Uterus (tissue), 4 donors: ENCODE measurements around the gene ZSWIM3. TPM values are rescaled to one million over a fixed set of nuclear protein-coding genes. Genes with fewer than 3 reads are reported as not detected.
"Not testable (repeated sequence)": the region's sequence is repeated elsewhere in the genome, so short reads cannot be mapped to it uniquely, and the experiment has no call there.

Experiments
- DNase-seq, 2 donors: peaks; one replicate each; pipeline ENCODE4 v3.0.0-alpha.2; 2019 to 2020
- H3K27ac ChIP-seq, 2 donors: fragments of 200-600 bp; sonication (generic); 1 replicate in 1 of 2; 2 replicates in 1 of 2; pipeline ENCODE4 v1.5.1; 2016 to 2018
- H3K27me3 ChIP-seq, 2 donors: fragments of 200-600 bp; sonication (generic); one replicate each; pipeline ENCODE4 v1.5.1; 2018 to 2019; ENCODE audit warnings: control low read depth in 1 of 2
- H3K36me3 ChIP-seq, 2 donors: fragments of 200-600 bp; sonication (generic); one replicate each; pipeline ENCODE4 v1.5.1; 2019; ENCODE audit warnings: control low read depth in 1 of 2
- H3K4me1 ChIP-seq, 2 donors: fragments of 200-600 bp; sonication (generic); one replicate each; pipeline ENCODE4 v1.5.1; 2018 to 2019; ENCODE audit warnings: control low read depth in 1 of 2
- H3K4me3 ChIP-seq, 2 donors: fragments of 200-600 bp; sonication (generic); 1 replicate in 1 of 2; 2 replicates in 1 of 2; pipeline ENCODE4 v1.5.1; 2018 to 2019; ENCODE audit warnings: mild to moderate bottlenecking in 1 of 2
- H3K9me3 ChIP-seq, 2 donors: fragments of 200-600 bp; sonication (generic); one replicate each; pipeline ENCODE4 v1.5.1; 2019; ENCODE audit warnings: control low read depth in 1 of 2
- POLR2A ChIP-seq, 2 donors: fragments of 450-650 bp; IDR thresholded peaks; one replicate each; pipeline ENCODE4 v1.6.1; 2016; ENCODE audit warnings: antibody characterized with exemption in 2 of 2, mild to moderate bottlenecking in 1 of 2, moderate library complexity in 1 of 2
- intact Hi-C: fragments of 100-400 bp; cut with DNase I; formaldehyde crosslinking; loops from one replicate; pipeline ENCODE4 v1.15.1; 2023; ENCODE audit warnings: low total_unique reads
- total RNA-seq, 4 donors: library from RNA; depleted of rRNA in 3 of 4; stranded (reverse); fragments of >200 nt in 3 of 4; gene quantifications; one replicate each; pipeline versions ENCODE4 v1.1.0 to v1.2.4, GENCODE V29; 2014 to 2023
- TF ChIP-seq, protein P1 (sequence below), 4 experiments: fragments of 200-600 bp in 2 of 4; fragments of 450-650 bp in 2 of 4; sonication (generic) in 2 of 4; IDR thresholded peaks; one replicate each; pipeline ENCODE4 v1.5.1; 2016 to 2019; ENCODE audit warnings: antibody characterized with exemption in 4 of 4, mild to moderate bottlenecking in 2 of 4, moderate library complexity in 1 of 4
- donor health status: DM: yes; HTN: yes; CAD: no.

The ZSWIM3 gene
- total RNA-seq, 4 donors from 2014 or later = 3.1 to 9.2 (median 4.3) TPM

DNA sequence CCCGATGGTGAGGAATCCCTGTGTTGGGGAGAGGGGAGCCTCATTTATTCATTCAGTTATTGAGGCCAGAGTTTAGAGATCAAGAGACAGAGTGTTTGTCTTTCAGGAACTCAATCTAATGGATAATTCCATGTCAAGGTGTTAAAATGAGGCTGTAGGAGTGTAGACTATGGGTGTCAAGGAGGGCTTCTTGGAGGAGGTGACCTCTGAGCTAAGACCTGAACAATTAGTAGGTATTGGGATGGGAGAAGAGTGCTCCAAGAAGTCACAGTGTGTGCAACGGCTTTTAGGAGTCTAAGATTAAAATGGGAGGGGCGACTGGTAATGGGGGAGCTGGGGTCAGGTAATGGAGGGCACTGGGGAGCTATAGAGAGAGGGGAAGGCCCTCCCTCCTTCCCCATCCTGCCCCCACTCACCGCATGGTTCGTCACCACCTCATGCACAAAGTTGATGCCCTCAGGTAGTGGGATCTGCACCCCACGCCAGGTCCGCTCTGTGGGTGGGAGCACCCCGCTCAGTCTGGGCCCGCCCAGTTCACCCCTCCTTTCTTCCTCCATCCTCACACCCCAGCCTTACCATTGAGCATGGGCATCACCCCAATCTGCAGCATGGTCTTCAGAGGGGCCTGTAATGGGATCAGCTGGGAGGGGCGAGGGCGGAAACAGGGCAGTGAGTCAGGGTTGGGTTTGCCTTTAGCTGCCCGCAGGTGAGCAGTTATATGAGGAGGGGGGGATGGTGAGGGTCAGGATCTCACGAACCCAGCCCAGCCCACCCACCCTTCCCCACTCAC is 41.8 kb downstream of the ZSWIM3 start:
- no peak overlapping the region for H3K4me3 ChIP-seq
- TF ChIP-seq POLR2A (IDR thresholded peaks at IDR 0.05) = no peak
- TF ChIP-seq, protein P1, sequence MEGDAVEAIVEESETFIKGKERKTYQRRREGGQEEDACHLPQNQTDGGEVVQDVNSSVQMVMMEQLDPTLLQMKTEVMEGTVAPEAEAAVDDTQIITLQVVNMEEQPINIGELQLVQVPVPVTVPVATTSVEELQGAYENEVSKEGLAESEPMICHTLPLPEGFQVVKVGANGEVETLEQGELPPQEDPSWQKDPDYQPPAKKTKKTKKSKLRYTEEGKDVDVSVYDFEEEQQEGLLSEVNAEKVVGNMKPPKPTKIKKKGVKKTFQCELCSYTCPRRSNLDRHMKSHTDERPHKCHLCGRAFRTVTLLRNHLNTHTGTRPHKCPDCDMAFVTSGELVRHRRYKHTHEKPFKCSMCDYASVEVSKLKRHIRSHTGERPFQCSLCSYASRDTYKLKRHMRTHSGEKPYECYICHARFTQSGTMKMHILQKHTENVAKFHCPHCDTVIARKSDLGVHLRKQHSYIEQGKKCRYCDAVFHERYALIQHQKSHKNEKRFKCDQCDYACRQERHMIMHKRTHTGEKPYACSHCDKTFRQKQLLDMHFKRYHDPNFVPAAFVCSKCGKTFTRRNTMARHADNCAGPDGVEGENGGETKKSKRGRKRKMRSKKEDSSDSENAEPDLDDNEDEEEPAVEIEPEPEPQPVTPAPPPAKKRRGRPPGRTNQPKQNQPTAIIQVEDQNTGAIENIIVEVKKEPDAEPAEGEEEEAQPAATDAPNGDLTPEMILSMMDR (IDR thresholded peaks at IDR 0.05) = no peak
- H3K36me3 ChIP-seq = no peaks in the 10 kb centered on the region
- no peaks in the 10 kb centered on the region for H3K27me3 ChIP-seq
- DNase-seq = no peak
- intact Hi-C loops = no loop called here
- no peaks in the 10 kb centered on the region for H3K4me1 ChIP-seq
- H3K27ac ChIP-seq = no peak overlapping the region
- no peaks in the 10 kb centered on the region for H3K9me3 ChIP-seq

DNA sequence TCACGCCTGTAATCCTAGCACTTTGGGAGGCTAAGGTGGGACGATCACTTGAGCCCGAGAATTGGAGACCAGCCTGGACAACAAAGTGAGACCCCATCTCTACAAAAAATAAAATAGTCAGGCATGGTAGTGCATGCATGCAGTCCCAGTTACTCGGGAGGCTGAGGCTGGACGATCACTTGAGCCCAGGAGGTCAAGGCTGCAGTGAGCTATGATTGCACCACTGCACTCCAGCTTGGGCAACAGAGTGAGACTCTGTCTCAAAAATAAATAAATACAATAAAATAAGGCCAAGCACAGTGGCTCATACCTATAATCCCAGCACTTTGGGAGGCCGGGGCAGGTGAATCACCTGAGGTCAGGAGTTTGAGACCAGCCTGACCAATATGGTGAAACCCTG is 43.9 kb downstream of the ZSWIM3 start:
- H3K27ac ChIP-seq, H3K9me3 ChIP-seq, intact Hi-C loops, H3K4me3 ChIP-seq, H3K36me3 ChIP-seq, H3K27me3 ChIP-seq, DNase-seq, H3K4me1 ChIP-seq: not testable (repeated sequence)

DNA sequence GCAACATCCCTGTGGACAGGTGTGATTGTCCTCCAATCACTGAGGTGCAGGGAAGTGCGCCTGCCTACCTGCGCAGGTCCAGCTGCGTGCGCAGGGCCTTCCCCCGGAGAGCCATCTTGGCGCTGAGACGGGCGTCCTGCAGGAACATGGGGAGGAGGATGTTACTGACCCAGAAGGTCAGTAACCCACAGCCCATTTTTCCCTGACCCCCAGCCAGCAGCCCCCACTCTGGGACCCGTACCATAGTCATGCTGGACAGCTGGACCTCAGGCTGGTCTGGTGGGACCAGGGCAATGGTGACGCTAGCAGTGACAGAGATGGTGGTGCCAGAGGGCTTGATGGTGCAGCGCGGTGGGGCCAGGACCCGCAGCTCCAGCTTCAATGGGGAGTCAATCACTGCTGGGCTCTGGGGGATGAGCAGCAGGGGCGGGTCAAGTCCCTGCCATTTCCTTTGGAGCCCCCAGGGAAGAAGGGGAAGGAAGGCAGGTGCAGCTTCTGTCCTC is 44.8 kb downstream of the ZSWIM3 start:
- no peaks in the 10 kb centered on the region for H3K4me1 ChIP-seq
- H3K27me3 ChIP-seq = no peaks in the 10 kb centered on the region
- TF ChIP-seq, protein P1 (IDR thresholded peaks at IDR 0.05) = no peak
- TF ChIP-seq POLR2A (IDR thresholded peaks at IDR 0.05) = no peak
- intact Hi-C loops = no loop called here
- DNase-seq = no peak
- no peaks in the 10 kb centered on the region for H3K36me3 ChIP-seq
- H3K9me3 ChIP-seq = no peaks in the 10 kb centered on the region
- H3K4me3 ChIP-seq = no peak overlapping the region
- H3K27ac ChIP-seq = no peak overlapping the region

DNA sequence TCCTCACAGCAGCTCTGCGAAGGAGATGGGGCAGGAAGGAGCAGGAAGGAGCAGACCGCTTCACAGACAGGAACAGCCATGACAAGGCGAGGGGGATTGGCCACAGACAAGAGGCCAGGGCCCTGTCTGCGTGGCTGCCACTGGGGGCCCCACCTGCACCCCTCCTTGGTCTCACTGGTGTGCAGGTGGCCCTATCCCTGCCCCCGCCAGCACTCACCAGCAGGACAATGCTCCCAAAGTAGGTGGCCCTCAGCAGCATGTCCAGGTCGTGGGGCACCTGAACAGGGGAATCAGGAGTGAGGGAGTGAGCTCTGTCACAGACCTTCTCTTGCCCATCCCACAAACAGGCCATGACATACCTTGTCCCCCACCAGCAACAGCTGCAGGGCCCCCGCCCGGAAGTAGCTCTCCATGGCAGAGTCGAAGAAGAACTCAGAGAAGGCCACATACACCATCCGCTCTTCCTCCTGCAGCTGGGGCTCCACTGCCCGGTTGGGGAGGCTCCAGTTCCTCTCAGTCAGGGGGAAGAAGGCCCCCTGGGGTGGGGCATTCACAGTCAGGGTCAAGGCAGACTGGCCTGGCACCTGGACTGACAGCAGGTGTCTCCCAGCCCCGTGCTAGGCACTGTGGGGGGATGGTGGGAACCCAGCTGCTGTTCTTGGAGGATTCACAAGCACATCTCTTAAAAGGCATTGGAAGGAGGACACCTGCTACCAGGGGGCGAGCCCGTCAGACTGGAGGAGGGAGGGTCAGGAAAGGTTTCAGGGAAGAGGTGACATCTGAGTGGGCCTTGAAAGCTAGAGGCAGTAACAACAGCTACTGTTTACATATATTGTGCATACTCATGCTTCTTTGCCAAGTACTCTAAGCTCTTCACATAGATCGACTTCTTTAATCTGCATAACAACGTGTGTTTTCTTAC is 47.4 kb downstream of the ZSWIM3 start:
- intact Hi-C loops = no loop called here
- no peak for DNase-seq
- Histone ChIP-seq H3K4me1 (no peaks in the 10 kb centered on the region), H3K36me3 (no peaks in the 10 kb centered on the region), H3K4me3 (no peak overlapping the region), H3K9me3 (no peaks in the 10 kb centered on the region), H3K27ac (no peak overlapping the region), H3K27me3 (no peaks in the 10 kb centered on the region)
- TF ChIP-seq, protein P1 (IDR thresholded peaks at IDR 0.05) = no peak
- TF ChIP-seq POLR2A (IDR thresholded peaks at IDR 0.05) = no peak

DNA sequence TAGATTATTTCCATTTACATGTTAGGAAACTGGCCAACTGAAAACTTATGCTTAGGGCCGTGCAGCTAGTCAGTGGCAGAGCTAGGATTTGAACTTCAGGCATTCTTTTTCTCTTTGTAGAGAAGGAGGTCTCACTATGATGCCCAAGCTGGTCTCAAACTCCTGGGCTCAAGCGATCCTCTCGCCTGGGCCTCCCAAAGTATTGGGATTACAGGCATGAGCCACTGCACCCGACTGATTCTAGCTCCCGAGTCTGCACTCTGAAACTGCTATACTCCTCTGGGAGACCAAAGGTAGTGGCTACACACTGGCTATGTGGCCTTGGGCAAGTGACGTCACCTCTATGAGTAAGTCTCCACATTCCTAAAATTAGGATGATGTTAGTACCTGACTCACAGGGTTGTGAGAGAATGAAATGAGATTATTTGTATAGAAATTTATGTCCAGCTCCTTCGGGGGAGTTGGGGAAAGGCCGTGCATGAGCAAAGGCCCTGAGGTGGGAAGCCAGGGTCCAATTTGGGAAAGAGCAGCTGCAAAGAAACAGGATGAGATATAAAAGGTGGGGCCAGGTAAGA is 48.2 kb downstream of the ZSWIM3 start:
- TF ChIP-seq, protein P1 (IDR thresholded peaks at IDR 0.05) = no peak
- no peak for TF ChIP-seq POLR2A (IDR thresholded peaks at IDR 0.05)
- H3K9me3 ChIP-seq = no peaks in the 10 kb centered on the region
- no peak overlapping the region for H3K27ac ChIP-seq
- H3K27me3 ChIP-seq = no peaks in the 10 kb centered on the region
- no peaks in the 10 kb centered on the region for H3K36me3 ChIP-seq
- intact Hi-C loops = no loop called here
- no peaks in the 10 kb centered on the region for H3K4me1 ChIP-seq
- DNase-seq = no peak
- H3K4me3 ChIP-seq = no peak overlapping the region
